HG03196 (cell line): Measurements from ENCODE around the gene METTL23.

Experiments
- ATAC-seq: cut with Tn5 transposase; IDR thresholded peaks from one replicate; pipeline ENCODE4 v1.9.1; 2021; ENCODE audit not compliant: unreplicated experiment

METTL23 gene

DNA sequence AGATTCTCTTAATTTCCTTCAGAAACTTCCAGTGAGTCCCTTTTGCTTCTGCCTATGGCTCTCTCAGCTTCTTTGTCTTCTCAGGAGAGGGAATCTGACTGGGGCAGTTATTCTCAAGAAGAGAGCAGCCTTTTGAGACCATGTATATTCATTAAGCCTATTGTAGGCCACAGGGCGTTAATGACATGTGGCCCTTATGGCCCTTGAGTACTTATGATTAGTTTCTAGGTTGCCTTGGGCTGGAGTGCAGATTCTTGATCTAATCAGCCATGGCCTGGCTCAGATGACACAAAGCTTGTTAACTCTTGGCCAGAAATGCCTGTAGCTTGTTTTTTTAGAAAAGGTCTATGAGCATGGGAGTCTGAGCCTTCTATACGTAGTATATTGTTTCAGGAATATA is 28.6 kb downstream of the METTL23 start:
- ATAC-seq, result no peak

DNA sequence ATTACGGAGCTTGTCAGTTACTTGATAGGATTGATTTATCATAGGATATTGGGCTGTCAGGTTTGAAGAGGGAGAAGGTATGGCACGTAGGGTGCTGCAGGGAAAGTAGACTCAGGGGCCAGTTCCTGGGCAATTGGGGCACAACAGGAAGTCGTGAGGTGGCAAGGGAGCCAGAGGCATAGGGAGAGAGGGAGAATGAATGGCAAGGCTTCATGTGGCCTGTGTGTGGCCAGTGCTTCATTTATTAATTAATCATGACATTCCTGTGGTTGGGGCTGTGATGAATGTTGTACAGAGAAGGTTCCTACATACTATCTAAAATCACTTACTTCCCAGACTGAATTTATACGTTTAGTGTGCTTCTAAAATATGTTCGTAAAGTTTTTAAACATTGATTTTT is 30.6 kb downstream of the METTL23 start:
- ATAC-seq, result no peak

DNA sequence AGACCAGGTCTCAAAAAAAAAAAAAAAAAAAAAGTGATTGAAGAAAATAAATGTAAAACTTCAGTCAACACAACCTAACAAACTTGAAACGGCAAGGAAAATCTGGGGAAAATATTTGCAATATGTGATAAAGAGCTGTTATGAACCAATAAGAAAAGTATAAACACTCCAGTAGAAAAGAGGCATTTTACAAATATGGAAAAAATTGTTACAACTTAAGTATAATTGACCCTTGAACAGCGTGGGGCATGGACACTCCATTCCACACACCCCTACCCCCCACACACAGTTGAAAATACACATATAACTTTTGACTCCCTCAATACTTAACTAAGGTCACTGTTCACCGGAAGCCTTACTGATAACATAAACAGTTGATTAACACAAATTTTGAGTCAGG is 31.9 kb downstream of the METTL23 start:
- ATAC-seq, result no peak

DNA sequence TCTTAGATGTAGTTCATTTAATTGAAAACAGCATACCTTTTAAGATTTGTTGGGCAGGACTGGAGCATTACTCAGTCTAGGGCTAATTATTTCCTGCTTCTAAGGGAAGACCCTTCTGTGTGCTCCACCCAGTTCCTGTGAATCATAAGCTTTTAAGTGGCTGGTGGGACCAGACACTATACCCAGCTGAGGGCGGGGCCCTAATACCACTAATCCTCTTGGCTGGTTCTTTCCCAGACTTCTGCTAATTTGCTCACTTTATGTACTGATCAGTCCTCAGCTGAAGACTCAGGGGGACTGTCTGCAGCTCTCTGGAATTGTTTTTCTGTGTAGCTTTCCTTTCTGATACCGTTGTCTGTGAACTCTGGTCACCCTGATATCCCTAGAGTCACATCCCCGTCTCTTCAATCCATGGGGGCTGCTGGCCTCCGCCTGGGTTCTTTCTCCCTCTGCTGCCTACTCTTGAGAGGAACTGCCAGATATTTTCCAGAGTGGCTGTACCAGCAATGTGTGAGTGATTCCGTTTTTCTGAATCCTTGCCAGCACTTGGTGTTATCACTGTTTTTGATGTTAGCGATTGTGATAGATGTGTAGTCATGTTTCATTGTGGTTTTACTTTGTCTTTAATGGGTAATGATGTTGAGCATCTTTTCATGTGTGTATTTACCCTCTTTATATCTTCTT is 46.3 kb downstream of the METTL23 start:
- no peak for ATAC-seq

DNA sequence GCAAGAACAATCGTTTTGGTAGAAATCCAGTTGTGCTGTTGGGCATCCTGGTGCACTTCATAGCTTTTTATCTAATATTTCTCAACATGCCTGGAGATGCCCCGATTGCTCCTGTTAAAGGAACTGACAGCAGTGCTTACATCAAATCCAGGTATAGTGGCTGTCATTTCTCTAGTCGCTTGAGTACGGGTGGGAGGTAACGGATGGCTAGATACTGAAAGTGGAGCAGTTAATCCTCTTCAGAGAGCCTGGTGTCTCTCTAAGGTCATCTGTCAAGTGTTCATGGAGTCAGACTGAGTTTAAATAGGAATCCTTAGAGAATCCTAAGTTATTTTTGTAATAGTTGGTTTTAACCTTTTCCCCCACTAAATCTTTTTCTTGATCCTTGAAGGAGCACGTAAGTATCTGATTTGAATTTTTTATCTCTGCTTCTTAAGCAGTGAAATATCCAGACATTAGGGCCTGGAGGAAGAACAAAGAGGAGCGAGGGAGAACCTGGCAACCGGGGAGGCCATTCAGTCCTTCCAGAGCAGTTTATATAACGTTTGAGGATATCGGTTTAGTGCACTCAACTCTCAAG is 48.5 kb downstream of the METTL23 start:
- ATAC-seq, result no peak

DNA sequence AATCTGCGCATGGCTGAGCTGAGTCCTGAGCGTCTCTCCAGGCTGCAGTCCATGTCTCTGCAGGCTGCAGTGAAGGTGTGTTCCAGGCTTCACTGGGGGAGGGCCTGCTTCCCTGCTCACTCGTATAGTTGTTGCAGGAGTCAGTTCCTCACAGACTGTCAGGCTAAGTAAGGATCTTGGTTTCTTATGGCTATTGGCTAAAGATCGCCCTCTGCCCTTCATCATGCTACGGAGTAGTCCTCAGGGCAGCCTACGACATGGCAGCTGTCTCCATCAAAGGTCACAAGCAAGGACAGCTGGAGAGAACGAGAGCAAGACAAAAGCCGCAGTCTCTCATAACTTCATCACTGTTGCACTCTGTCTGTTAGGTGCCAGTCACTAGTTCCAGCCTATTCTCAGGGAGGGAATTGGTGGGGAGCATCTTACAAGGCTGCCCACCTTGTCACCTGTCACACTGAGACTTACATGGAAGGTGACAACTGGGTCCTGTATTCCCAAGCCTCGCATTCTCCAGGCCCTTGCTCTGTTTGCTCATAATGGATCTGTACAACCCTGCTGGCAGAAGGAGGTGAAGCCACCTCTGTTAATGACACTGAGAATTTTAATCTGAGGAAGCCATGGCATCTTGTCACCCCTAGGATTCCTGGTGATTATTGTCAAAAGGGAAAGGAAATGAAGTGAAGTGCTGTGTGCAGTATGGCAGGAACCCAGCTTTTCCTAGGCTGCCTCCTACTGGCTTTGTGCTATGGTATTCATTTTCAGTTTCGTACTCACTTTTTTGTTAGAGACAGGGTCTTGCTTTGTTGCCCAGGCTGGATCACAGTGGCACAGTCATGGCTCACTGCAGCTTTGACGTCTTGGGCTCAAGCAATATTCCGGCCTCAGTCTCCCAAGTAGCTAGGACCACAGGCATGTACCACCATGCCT is 54.7 kb downstream of the METTL23 start:
- no peak for ATAC-seq

DNA sequence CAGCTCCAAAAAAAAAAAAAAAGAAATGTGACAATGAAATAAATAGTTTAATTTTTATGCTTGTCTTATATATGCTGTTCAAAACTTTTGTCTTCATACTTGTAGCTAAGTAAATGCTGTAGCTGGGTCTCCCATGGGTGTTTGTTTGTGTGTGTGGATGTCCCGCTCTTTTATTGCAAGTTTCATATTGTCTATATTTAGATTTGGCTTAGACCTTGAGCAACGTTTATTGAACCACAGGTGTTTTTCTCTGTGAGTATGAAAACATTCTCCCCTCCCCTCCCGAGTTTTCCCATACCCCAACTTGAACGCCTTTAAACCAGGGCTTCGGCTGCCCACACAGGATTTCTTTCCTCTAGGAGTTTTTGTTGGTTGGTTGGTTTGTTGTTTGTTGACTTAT is 56.5 kb downstream of the METTL23 start:
- no peak for ATAC-seq
